Activated naive CD4-positive, alpha-beta T cell treated with anti-CD3 and anti-CD28 coated beads, Interleukin-2, amount 50 U/mL, for 16 hours (primary cell): Measurements from ENCODE around the gene LRP3.
"Not testable (repeated sequence)": the region's sequence is repeated elsewhere in the genome, so short reads cannot be mapped to it uniquely, and the experiment has no call there.

ENCODE experiments used
- DNase-seq: peaks from one replicate; pipeline ENCODE4 v3.0.0-alpha.2; 2020

Gene LRP3

GRCh38 chr19:33176670-33177416 lies 17.3 kb upstream of the LRP3 start:
- DNase-seq, result peak; percentile 95

- no peak for DNase-seq
Measured at GRCh38 chr19:33177417-33177979, 16.6 kb upstream of the LRP3 start.

GRCh38 chr19:33186431-33187182 lies 7.5 kb upstream of the LRP3 start:
- DNase-seq, result no peak

- no peak for DNase-seq
Measured at GRCh38 chr19:33187183-33187540, 7.0 kb upstream of the LRP3 start.

GRCh38 chr19:33189453-33189852 lies 4.7 kb upstream of the LRP3 start:
- DNase-seq, result no peak

- not testable (repeated sequence) for DNase-seq
Measured at GRCh38 chr19:33191092-33191491, 3.0 kb upstream of the LRP3 start.

GRCh38 chr19:33191501-33191900 lies 2.6 kb upstream of the LRP3 start:
- no peak for DNase-seq

- no peak for DNase-seq
Measured at GRCh38 chr19:33192010-33192409, 2.1 kb upstream of the LRP3 start.

GRCh38 chr19:33193269-33193864 lies 763 bp upstream of the LRP3 start:
- DNase-seq, result no peak

GRCh38 chr19:33194532-33194885 lies 379 bp downstream of the LRP3 start:
- no peak for DNase-seq

GRCh38 chr19:33194886-33195644 lies 935 bp downstream of the LRP3 start:
- DNase-seq, result no peak

- no peak for DNase-seq
Measured at GRCh38 chr19:33195645-33196347, 1.7 kb downstream of the LRP3 start.

- DNase-seq, result no peak
Measured at GRCh38 chr19:33196446-33197193, 2.5 kb downstream of the LRP3 start.

GRCh38 chr19:33197591-33198000 lies 3.5 kb downstream of the LRP3 start:
- no peak for DNase-seq

GRCh38 chr19:33198169-33198568 lies 4.0 kb downstream of the LRP3 start:
- DNase-seq, result no peak

- no peak for DNase-seq
Measured at GRCh38 chr19:33199441-33200265, 5.5 kb downstream of the LRP3 start.

- no peak for DNase-seq
Measured at GRCh38 chr19:33201473-33201872, 7.3 kb downstream of the LRP3 start.

- no peak for DNase-seq
Measured at GRCh38 chr19:33201886-33202545, 7.9 kb downstream of the LRP3 start.

GRCh38 chr19:33202546-33203507 lies 8.7 kb downstream of the LRP3 start:
- no peak for DNase-seq
